ENCODE data around the gene FBXL13.
"Not testable (repeated sequence)": the region's sequence is repeated elsewhere in the genome, so short reads cannot be mapped to it uniquely, and the experiment has no call there.

FBXL13 gene

DNA sequence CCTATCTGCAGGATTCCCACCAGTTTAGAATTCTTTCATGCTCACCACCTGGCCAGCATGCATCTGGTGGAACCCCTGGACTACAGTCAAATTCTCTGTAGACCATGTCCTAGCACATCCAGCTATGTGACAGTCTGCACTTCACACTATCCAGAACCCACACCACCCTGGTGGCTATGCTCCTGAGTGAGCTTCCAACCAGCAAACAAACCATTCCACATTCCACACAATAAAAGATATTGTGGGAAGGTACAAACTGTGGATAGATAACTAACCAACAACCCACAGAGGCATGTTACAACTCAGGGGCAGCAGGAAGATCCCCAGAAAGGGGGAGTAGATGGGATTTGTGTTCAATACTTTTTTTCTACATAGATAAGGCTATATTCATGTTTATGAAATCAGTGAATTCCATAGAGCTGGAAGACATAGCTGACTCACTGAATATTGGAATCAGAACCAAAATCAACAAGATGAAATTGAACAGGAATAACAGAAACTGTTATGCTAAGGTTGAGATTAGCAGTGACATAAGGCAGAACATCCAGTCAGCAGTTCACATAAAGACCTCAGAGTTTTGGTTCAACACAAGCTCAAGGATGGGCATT is 89.3 kb downstream of the FBXL13 start:
- TF ChIP-seq, protein P1, sequence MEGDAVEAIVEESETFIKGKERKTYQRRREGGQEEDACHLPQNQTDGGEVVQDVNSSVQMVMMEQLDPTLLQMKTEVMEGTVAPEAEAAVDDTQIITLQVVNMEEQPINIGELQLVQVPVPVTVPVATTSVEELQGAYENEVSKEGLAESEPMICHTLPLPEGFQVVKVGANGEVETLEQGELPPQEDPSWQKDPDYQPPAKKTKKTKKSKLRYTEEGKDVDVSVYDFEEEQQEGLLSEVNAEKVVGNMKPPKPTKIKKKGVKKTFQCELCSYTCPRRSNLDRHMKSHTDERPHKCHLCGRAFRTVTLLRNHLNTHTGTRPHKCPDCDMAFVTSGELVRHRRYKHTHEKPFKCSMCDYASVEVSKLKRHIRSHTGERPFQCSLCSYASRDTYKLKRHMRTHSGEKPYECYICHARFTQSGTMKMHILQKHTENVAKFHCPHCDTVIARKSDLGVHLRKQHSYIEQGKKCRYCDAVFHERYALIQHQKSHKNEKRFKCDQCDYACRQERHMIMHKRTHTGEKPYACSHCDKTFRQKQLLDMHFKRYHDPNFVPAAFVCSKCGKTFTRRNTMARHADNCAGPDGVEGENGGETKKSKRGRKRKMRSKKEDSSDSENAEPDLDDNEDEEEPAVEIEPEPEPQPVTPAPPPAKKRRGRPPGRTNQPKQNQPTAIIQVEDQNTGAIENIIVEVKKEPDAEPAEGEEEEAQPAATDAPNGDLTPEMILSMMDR (IDR thresholded peaks at IDR 0.05; ENCODE audit: low read depth, low read length, missing control alignments): no peak

DNA sequence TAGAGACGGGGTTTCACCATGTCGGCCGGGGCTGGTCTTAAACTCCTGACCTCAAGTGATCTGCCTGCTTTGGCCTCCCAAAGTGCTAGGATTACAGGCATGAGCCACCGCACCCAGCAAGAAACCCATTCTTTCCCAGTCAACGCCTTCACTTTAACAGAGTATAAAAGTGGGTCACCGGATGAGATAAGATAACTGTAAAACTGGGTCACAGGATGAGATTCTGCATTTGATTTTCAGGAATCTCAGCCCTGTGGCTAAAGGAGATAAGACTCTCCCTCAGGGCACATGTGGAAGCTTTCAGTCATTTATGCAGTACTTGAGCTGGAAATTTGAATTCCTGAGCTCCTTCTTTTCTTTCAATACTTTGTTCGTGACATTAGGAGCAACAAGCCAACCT is 91.0 kb downstream of the FBXL13 start:
- TF ChIP-seq, protein P1 (IDR thresholded peaks at IDR 0.05; ENCODE audit: low read depth, low read length, missing control alignments): no peak
- H3K4me3 ChIP-seq (replicated peaks; ENCODE audit: low read depth, low read length): no peak overlapping the region
- DNase-seq (ENCODE audit: extremely low read depth, low read depth): no peak

More for the DNA sequence above, 89.3 kb downstream of the FBXL13 start:
- no peak overlapping the region for H3K4me3 ChIP-seq (replicated peaks; ENCODE audit: low read depth, low read length)
- DNase-seq (ENCODE audit: extremely low read depth, low read depth): no peak

DNA sequence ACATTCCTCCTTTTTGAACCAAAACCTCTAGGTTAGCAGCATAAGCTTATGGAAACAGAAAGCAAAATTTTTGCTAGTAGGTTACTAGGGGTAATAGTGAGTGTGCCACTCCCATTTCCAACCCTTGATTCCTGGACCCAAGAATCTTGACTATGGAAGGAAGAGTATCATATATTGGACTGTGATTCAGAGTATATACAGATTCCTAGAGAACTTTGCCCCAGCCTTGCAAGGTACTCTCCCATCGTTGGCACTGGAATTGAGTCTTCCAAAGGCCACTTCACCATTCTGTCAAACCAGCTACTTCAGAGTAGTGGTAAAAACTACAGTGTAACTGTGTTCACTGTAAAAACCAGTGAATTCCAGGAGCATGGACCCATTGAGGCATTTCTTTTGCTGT is 92.4 kb downstream of the FBXL13 start:
- DNase-seq (ENCODE audit: extremely low read depth, low read depth): no peak
- TF ChIP-seq, protein P1 (IDR thresholded peaks at IDR 0.05; ENCODE audit: low read depth, low read length, missing control alignments): no peak
- no peak overlapping the region for H3K4me3 ChIP-seq (replicated peaks; ENCODE audit: low read depth, low read length)

DNA sequence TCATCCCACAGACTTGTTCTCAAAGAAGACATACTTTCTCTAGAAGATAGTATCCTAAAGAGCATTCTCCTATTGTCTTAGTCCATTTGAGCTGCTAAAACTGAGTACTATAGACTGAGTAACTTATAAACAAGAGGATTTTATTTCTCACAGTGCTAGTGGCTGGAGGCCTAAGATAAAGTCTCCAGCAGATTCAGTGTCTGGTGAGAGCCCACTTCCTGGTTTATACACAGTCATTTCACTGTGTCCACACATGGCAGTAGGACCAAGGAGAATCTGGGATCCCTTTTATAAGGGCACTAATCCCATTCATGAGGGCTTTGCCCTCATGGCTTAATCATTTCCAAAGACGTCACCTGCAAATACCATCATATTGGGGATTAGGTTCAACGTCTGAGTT is 93.1 kb downstream of the FBXL13 start:
- no peak for DNase-seq (ENCODE audit: extremely low read depth, low read depth)
- H3K4me3 ChIP-seq (replicated peaks; ENCODE audit: low read depth, low read length): no peak overlapping the region
- TF ChIP-seq, protein P1 (IDR thresholded peaks at IDR 0.05; ENCODE audit: low read depth, low read length, missing control alignments): no peak

DNA sequence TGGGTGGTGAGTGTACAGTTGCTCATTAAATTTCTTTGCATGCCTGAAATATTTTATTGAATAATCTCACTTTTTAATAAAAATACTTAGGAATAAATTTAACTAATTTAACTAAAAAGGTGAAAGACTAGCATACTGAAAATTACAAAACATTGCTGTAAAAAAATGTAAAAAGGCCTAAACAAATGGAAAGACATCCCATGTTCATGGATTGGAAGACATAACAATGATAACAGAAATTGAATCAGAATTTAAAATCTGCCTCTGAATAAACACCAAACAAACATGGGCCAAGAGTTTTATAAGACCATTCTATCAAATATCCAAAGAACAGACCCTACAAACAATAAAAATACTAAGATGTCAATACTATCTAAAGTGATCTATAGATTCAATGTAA is 94.9 kb downstream of the FBXL13 start:
- no peak for DNase-seq (ENCODE audit: extremely low read depth, low read depth)

DNA sequence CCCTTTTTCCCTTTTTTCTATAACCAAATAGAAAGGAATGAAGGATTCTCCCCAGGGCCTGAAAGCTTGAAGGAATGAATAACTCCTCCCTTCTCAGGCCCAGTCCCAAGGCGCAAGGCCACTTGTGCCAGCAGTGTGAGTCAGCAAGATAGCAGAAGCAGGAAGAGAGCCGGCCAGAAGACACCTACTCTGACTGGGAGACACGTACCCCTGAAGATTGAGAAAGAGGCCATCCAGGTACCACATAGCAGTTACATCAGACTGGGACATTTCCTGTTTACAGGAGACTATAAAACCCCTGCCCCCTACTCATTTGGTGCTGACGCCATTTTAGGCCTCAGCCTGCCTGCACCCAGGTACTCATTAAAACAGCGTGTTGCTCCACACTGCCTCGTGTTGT is 96.3 kb downstream of the FBXL13 start:
- TF ChIP-seq, protein P1 (IDR thresholded peaks at IDR 0.05; ENCODE audit: low read depth, low read length, missing control alignments): no peak
- DNase-seq (ENCODE audit: extremely low read depth, low read depth): no peak
- no peak overlapping the region for H3K4me3 ChIP-seq (replicated peaks; ENCODE audit: low read depth, low read length)

More for the DNA sequence above, 94.9 kb downstream of the FBXL13 start:
- no peak overlapping the region for H3K4me3 ChIP-seq (replicated peaks; ENCODE audit: low read depth, low read length)
- TF ChIP-seq, protein P1 (IDR thresholded peaks at IDR 0.05; ENCODE audit: low read depth, low read length, missing control alignments): no peak

DNA sequence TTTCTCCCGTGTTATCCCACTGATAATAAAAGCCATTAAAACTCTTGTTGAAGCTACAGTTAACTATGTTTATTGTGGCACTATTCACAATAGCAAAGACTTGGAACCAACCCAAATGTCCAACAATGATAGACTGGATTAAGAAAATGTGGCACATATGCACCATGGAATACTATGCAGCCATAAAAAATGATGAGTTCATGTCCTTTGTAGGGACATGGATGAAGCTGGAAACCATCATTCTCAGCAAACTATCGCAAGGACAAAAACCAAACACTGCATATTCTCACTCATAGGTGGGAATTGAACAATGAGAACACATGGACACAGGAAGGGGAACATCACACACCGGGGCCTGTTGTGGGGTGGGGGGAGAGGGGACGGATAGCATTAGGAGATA is 97.0 kb downstream of the FBXL13 start:
- not testable (repeated sequence) for H3K4me3 ChIP-seq (replicated peaks; ENCODE audit: low read depth, low read length); DNase-seq (ENCODE audit: extremely low read depth, low read depth)
